ENCODE data around the gene NDE1.

GRCh38 chr16:15757077-15757386 lies 107.0 kb downstream of the NDE1 start:
- TF ChIP-seq POLR2AphosphoS2 (conservative IDR thresholded peaks at IDR 0.05; ENCODE audit: low read length) (no peak), CTCF (IDR thresholded peaks at IDR 0.05) (no peak), EP300 (IDR thresholded peaks at IDR 0.05) (no peak), KDM5A (IDR thresholded peaks at IDR 0.05) (no peak), EHMT2 (IDR thresholded peaks at IDR 0.05; ENCODE audit: low read depth) (no peak), POLR2A (IDR thresholded peaks at IDR 0.05; ENCODE audit: low read length) (no peak), HMGXB4 (CRISPR knock-in tag; IDR thresholded peaks at IDR 0.05; ENCODE audit: borderline replicate concordance) (no peak)
- TF ChIP-seq, protein P1, sequence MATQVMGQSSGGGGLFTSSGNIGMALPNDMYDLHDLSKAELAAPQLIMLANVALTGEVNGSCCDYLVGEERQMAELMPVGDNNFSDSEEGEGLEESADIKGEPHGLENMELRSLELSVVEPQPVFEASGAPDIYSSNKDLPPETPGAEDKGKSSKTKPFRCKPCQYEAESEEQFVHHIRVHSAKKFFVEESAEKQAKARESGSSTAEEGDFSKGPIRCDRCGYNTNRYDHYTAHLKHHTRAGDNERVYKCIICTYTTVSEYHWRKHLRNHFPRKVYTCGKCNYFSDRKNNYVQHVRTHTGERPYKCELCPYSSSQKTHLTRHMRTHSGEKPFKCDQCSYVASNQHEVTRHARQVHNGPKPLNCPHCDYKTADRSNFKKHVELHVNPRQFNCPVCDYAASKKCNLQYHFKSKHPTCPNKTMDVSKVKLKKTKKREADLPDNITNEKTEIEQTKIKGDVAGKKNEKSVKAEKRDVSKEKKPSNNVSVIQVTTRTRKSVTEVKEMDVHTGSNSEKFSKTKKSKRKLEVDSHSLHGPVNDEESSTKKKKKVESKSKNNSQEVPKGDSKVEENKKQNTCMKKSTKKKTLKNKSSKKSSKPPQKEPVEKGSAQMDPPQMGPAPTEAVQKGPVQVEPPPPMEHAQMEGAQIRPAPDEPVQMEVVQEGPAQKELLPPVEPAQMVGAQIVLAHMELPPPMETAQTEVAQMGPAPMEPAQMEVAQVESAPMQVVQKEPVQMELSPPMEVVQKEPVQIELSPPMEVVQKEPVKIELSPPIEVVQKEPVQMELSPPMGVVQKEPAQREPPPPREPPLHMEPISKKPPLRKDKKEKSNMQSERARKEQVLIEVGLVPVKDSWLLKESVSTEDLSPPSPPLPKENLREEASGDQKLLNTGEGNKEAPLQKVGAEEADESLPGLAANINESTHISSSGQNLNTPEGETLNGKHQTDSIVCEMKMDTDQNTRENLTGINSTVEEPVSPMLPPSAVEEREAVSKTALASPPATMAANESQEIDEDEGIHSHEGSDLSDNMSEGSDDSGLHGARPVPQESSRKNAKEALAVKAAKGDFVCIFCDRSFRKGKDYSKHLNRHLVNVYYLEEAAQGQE (IDR thresholded peaks at IDR 0.05) = no peak

Data from A549 (cell line).